Trophoblast cell (in vitro differentiated cells and primary cell): Measurements from ENCODE around the gene ACBD7. TPM values are rescaled to one million over a fixed set of nuclear protein-coding genes. Genes with fewer than 3 reads are reported as not detected.
A peak's percentile ranks its signal among the peaks of the same experiment; 100 is the strongest.

ENCODE experiments used
- DNase-seq, 2 donors: peaks; one replicate each; pipeline ENCODE4 v3.0.0-alpha.2; 2016
- H2AFZ ChIP-seq: 2 replicates; pipeline ENCODE4 v1.6.1; 2013; ENCODE audit warnings: low read length, moderate library complexity, mild to moderate bottlenecking; ENCODE audit not compliant: insufficient read depth, poor library complexity
- H2AK5ac ChIP-seq: 2 replicates; pipeline ENCODE4 v1.6.1; 2013; ENCODE audit warnings: mild to moderate bottlenecking, low read length
- H2BK120ac ChIP-seq: 2 replicates; pipeline ENCODE4 v1.6.1; 2013; ENCODE audit warnings: low read length, mild to moderate bottlenecking, moderate library complexity; ENCODE audit not compliant: insufficient read depth, poor library complexity
- H2BK12ac ChIP-seq: 2 replicates; pipeline ENCODE4 v1.6.1; 2013; ENCODE audit warnings: mild to moderate bottlenecking, low read length, moderate library complexity
- H2BK5ac ChIP-seq: 2 replicates; pipeline ENCODE4 v1.6.1; 2013; ENCODE audit warnings: low read length, low read depth, moderate library complexity, mild to moderate bottlenecking; ENCODE audit not compliant: poor library complexity
- H3K14ac ChIP-seq: 2 replicates; pipeline ENCODE4 v1.6.1; 2013; ENCODE audit warnings: mild to moderate bottlenecking, low read length
- H3K18ac ChIP-seq: 2 replicates; pipeline ENCODE4 v1.6.1; 2013; ENCODE audit warnings: mild to moderate bottlenecking, low read length
- H3K23ac ChIP-seq: 2 replicates; pipeline ENCODE4 v1.6.1; 2013; ENCODE audit warnings: low read length
- H3K27ac ChIP-seq: 2 replicates; pipeline ENCODE4 v1.5.1; 2013; ENCODE audit warnings: low read depth, mild to moderate bottlenecking, inconsistent platforms, low read length, moderate library complexity
- H3K27me3 ChIP-seq: 2 replicates; pipeline ENCODE4 v1.6.1; 2013; ENCODE audit warnings: inconsistent platforms, mild to moderate bottlenecking, low read length, moderate library complexity; ENCODE audit not compliant: insufficient read depth
- H3K36me3 ChIP-seq, 2 experiments: 1 replicate in 1 of 2; 2 replicates in 1 of 2; pipeline ENCODE4 v1.6.1; 2013; ENCODE audit warnings: low read length in 2 of 2, mild to moderate bottlenecking in 2 of 2, moderate library complexity in 1 of 2; ENCODE audit not compliant: insufficient read depth in 2 of 2, control insufficient read depth in 1 of 2
- H3K4ac ChIP-seq: 2 replicates; pipeline ENCODE4 v1.6.1; 2013; ENCODE audit warnings: low read depth, mild to moderate bottlenecking, low read length, moderate library complexity
- H3K4me1 ChIP-seq, 2 experiments: 1 replicate in 1 of 2; 2 replicates in 1 of 2; pipeline ENCODE4 v1.6.1; 2013; ENCODE audit warnings: low read length in 2 of 2, mild to moderate bottlenecking in 2 of 2, moderate library complexity in 1 of 2; ENCODE audit not compliant: insufficient read depth in 2 of 2, control insufficient read depth in 1 of 2
- H3K4me2 ChIP-seq: 2 replicates; pipeline ENCODE4 v1.6.1; 2013; ENCODE audit warnings: inconsistent platforms, mild to moderate bottlenecking, low read length, moderate library complexity
- H3K4me3 ChIP-seq: 2 replicates; pipeline ENCODE4 v1.5.1; 2013; ENCODE audit warnings: mild to moderate bottlenecking, low read depth, low read length, inconsistent platforms
- H3K79me1 ChIP-seq: one replicate; pipeline ENCODE4 v1.6.1; 2013; ENCODE audit warnings: low read length
- H3K79me2 ChIP-seq: 2 replicates; pipeline ENCODE4 v1.6.1; 2013; ENCODE audit warnings: low read length, mild to moderate bottlenecking; ENCODE audit not compliant: control insufficient read depth, insufficient read depth, poor library complexity
- H3K9ac ChIP-seq: 2 replicates; pipeline ENCODE4 v1.6.1; 2013; ENCODE audit warnings: mild to moderate bottlenecking, low read length
- H3K9me3 ChIP-seq: 2 replicates; pipeline ENCODE4 v1.6.1; 2013; ENCODE audit warnings: low read depth, mild to moderate bottlenecking, control low read depth, inconsistent platforms, low read length; ENCODE audit not compliant: insufficient read depth
- H4K12ac ChIP-seq: 2 replicates; pipeline ENCODE4 v1.6.1; 2013; ENCODE audit warnings: low read depth, mild to moderate bottlenecking, low read length, moderate library complexity
- H4K8ac ChIP-seq: 2 replicates; pipeline ENCODE4 v1.6.1; 2013; ENCODE audit warnings: low read depth, mild to moderate bottlenecking, low read length, moderate library complexity
- H4K91ac ChIP-seq: one replicate; pipeline ENCODE4 v1.6.1; 2013; ENCODE audit warnings: low read depth, mild to moderate bottlenecking, low read length, moderate library complexity
- WGBS: extraction: QIAGEN DNeasy Blood & Tissue Kit; methylation state at CpG from one replicate; pipeline ENCODE4 v1.1.7; 2013; ENCODE audit warnings: missing lambda C conversion rate; ENCODE audit not compliant: insufficient read length, insufficient coverage; ENCODE audit errors: extremely low coverage; 5-methylcytosine and 5-hydroxymethylcytosine counted together
- polyA plus RNA-seq: library from polyadenylated mRNA; stranded (reverse); fragments of 200-250 nt; gene quantifications from 2 replicates; pipeline ENCODE4 v1.2.3, GENCODE V29; 2013

The ACBD7 gene
- 0.16 and 0.18 TPM in 2 replicates for polyA plus RNA-seq

DNA sequence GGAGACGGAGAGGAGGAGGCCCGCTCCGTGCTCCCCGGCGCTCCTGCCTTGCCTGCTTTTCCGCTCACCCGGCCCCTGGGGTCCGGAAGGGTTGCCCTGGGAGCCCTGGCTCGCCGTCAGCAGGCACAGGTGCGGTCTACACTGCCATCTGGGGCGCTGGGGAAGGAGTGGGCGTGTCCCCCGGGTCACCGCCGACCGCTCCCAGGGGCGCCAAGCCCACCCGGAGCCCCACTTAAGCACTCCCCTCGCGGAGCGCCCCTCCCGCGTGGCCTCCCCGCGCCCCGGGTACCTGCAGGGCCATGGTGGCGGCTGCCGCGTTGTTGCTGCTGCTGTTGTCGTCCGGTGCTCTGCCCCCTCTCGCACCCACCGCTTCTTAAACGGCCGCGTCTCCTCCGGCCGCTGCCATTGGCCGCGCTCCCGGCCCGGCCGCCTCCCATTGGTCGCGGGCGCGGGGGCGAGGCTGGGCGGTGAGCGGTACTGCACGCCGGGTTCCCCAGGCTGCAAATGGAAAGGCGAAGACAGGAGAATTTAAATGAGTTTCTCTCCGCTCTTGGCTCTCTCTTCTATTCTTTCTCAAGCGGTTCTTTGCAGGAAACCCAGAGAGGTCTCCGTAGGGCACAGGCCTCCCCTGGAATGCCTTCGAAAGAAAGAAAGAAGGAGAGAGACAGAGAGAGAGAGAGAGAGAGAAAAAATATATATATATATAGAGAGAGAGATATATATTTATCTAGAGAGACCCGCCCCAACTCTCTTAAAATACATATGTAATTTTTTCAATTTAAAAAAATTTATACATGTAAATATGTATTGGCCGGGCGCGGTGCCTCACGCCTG lies at the start of gene ACBD7:
ACBD7 (minus strand) TSS at position 349 of the 834 bp plus-strand sequence; CDS start at position 301, 48 bp downstream.
- H4K91ac ChIP-seq = no peak within 1 kb of the TSS
- H3K4ac ChIP-seq = no peak within 1 kb of the TSS
- H2BK5ac ChIP-seq = no peak within 1 kb of the TSS
- no peak within 1 kb of the TSS for H4K12ac ChIP-seq
- H3K27me3 ChIP-seq = no peaks in the 10 kb centered on the region
- no peak within 1 kb of the TSS for H3K18ac ChIP-seq
- no peaks in the 10 kb centered on the region for H3K79me1 ChIP-seq
- peak within 1 kb of the TSS; percentile 62 for H2AFZ ChIP-seq
- no peaks in the 10 kb centered on the region for H3K9me3 ChIP-seq
- H3K9ac ChIP-seq = no peak within 1 kb of the TSS
- peak within 1 kb of the TSS; percentile 8 for H4K8ac ChIP-seq
- peaks cover 0 to 4% of the 10 kb centered on the region in 2 experiments for H3K4me1 ChIP-seq
- H3K4me2 ChIP-seq = peak within 1 kb of the TSS; percentile 94
- no peaks in the 10 kb centered on the region for H3K36me3 ChIP-seq
- H2AK5ac ChIP-seq = no peak within 1 kb of the TSS
- H2BK12ac ChIP-seq = no peak within 1 kb of the TSS
- no CpG with 5 or more reads among the region's 63 CpGs for WGBS
- H3K23ac ChIP-seq = no peak within 1 kb of the TSS
- H3K4me3 ChIP-seq = peak within 1 kb of the TSS; percentile 61
- H3K14ac ChIP-seq = no peak within 1 kb of the TSS
- peak; percentile 75 to 88 for DNase-seq
- no peaks in the 10 kb centered on the region for H3K79me2 ChIP-seq
- no peak within 1 kb of the TSS for H2BK120ac ChIP-seq
- H3K27ac ChIP-seq = no peak within 1 kb of the TSS

DNA sequence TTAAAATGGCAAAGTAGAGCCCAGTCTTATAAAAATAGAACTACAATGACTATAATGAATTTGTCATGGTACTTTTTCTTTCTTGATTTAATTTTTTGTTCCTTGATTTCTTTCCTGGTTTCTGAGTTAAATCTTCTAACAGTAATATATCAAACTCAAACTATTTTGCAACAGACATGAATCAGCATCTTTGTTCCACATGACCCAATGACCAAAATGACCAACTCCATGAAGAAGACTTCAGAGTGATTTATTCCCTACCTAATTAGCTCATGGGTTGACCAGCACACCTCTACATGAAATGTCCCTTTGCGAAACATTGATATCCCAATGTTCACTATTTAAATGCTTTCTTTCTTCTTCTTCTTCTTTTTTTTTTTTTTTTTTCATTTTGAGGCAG lies 49.1 kb upstream of the ACBD7 start:
- Histone ChIP-seq H2AFZ (no peak overlapping the region), H4K8ac (no peak overlapping the region), H3K79me2 (no peaks in the 10 kb centered on the region), H3K4ac (no peak overlapping the region), H3K27me3 (no peaks in the 10 kb centered on the region), H3K18ac (no peak overlapping the region), H4K91ac (no peak overlapping the region), H2BK120ac (no peak overlapping the region), H3K4me1 (no peaks in the 10 kb centered on the region), H3K14ac (no peak overlapping the region), H3K4me3 (no peak overlapping the region), H3K27ac (no peak overlapping the region), H2BK5ac (no peak overlapping the region), H3K9me3 (no peaks in the 10 kb centered on the region), H2AK5ac (no peak overlapping the region), H3K36me3 (peaks cover 4 to 5% of the 10 kb centered on the region in 2 experiments), H3K79me1 (no peaks in the 10 kb centered on the region), H2BK12ac (no peak overlapping the region), H3K4me2 (no peak overlapping the region), H3K23ac (no peak overlapping the region), H4K12ac (no peak overlapping the region), H3K9ac (no peak overlapping the region)
- DNase-seq = no peak
- WGBS = no CpG with 5 or more reads among the region's 1 CpG

DNA sequence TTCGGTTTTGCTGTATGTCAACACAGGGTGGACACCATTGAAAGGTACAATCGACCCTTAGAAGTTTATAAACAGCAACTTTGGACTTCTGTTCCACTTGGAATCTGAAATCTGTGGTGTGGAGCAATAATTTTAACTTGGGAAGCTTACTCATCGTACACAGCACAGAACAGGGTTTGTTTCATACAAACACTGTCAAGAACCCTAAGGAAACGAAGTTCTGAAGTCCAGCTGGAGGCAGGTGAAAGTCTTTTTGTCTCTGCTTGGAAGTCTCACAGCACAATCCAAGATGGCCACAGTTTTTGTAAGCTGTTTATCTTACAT lies 48.4 kb upstream of the ACBD7 start:
- H4K91ac ChIP-seq = no peak overlapping the region
- H3K14ac ChIP-seq = no peak overlapping the region
- H4K12ac ChIP-seq = no peak overlapping the region
- no peak overlapping the region for H2BK12ac ChIP-seq
- H3K27me3 ChIP-seq = no peaks in the 10 kb centered on the region
- no peak overlapping the region for H3K27ac ChIP-seq
- no peak overlapping the region for H2BK5ac ChIP-seq
- no peak for DNase-seq
- no peaks in the 10 kb centered on the region for H3K4me1 ChIP-seq
- H3K79me1 ChIP-seq = no peaks in the 10 kb centered on the region
- no peak overlapping the region for H2BK120ac ChIP-seq
- H3K36me3 ChIP-seq = peaks cover 4 to 8% of the 10 kb centered on the region in 2 experiments
- H3K79me2 ChIP-seq = no peaks in the 10 kb centered on the region
- H3K9ac ChIP-seq = no peak overlapping the region
- H4K8ac ChIP-seq = no peak overlapping the region
- H3K9me3 ChIP-seq = no peaks in the 10 kb centered on the region
- no peak overlapping the region for H2AK5ac ChIP-seq
- no peak overlapping the region for H3K4me3 ChIP-seq
- no peak overlapping the region for H3K23ac ChIP-seq
- H3K18ac ChIP-seq = no peak overlapping the region
- WGBS = no CpG with 5 or more reads among the region's 4 CpGs
- no peak overlapping the region for H3K4ac ChIP-seq
- H2AFZ ChIP-seq = no peak overlapping the region
- no peak overlapping the region for H3K4me2 ChIP-seq

DNA sequence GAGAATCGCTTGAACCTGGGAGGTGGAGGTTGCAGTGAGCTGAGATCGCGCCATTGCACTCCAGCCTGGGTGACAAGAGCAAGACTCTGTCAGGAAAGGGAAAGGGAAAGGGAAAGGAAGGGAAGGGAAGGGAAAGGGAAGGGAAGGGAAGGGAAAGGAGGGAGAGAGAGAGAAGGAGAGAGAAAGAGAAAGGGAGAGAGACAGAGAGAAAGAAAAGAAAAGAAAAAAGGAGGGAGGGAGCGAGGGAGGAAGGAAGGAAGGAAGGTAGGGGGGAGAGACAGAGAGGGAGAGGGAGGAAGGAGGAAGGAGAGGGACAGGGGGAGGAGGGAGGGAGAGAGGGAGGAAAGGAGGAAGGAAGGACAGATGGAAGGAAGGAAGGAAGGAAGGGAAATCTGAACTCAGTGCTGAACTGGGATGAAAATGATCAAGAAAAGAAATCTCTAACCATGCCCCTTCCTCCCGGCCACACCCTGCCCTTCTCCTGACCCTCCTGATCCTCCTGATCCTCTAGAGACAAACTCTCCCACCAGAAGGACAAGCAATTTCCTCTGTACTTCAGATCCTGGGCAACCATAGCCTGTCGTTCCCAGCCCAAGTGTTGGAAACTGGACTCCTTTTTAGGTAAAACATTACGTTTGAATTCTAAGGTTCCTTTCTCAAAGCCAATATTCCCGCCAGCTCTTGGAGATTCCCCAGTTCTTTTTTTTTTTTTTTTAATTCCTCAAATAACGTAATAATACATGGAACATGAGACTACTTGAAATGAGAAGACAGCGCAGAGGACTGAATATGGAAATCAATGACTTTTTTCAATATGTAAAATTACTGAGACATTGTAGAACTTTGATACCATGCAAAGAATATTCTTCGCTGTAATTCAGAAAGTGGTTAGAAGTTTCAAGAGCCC lies 47.8 kb upstream of the ACBD7 start:
- H2BK120ac ChIP-seq = no peak overlapping the region
- no peak overlapping the region for H3K23ac ChIP-seq
- no CpG with 5 or more reads among the region's 11 CpGs for WGBS
- H3K4me2 ChIP-seq = no peak overlapping the region
- H3K79me2 ChIP-seq = no peaks in the 10 kb centered on the region
- H3K9ac ChIP-seq = no peak overlapping the region
- no peaks in the 10 kb centered on the region for H3K79me1 ChIP-seq
- no peak overlapping the region for H3K18ac ChIP-seq
- H4K91ac ChIP-seq = no peak overlapping the region
- H3K14ac ChIP-seq = no peak overlapping the region
- no peaks in the 10 kb centered on the region for H3K27me3 ChIP-seq
- no peak for DNase-seq
- H3K4ac ChIP-seq = no peak overlapping the region
- H2AK5ac ChIP-seq = no peak overlapping the region
- no peak overlapping the region for H2BK5ac ChIP-seq
- H2BK12ac ChIP-seq = no peak overlapping the region
- no peak overlapping the region for H2AFZ ChIP-seq
- H4K8ac ChIP-seq = no peak overlapping the region
- H3K4me3 ChIP-seq = no peak overlapping the region
- H4K12ac ChIP-seq = no peak overlapping the region
- H3K9me3 ChIP-seq = no peaks in the 10 kb centered on the region
- no peak overlapping the region for H3K27ac ChIP-seq
- no peaks in the 10 kb centered on the region for H3K4me1 ChIP-seq
- peaks cover 4 to 8% of the 10 kb centered on the region in 2 experiments for H3K36me3 ChIP-seq
